ENCODE measurements around the gene NSMCE4A.
"Not testable (repeated sequence)": the region's sequence is repeated elsewhere in the genome, so short reads cannot be mapped to it uniquely, and the experiment has no call there.

NSMCE4A gene

DNA sequence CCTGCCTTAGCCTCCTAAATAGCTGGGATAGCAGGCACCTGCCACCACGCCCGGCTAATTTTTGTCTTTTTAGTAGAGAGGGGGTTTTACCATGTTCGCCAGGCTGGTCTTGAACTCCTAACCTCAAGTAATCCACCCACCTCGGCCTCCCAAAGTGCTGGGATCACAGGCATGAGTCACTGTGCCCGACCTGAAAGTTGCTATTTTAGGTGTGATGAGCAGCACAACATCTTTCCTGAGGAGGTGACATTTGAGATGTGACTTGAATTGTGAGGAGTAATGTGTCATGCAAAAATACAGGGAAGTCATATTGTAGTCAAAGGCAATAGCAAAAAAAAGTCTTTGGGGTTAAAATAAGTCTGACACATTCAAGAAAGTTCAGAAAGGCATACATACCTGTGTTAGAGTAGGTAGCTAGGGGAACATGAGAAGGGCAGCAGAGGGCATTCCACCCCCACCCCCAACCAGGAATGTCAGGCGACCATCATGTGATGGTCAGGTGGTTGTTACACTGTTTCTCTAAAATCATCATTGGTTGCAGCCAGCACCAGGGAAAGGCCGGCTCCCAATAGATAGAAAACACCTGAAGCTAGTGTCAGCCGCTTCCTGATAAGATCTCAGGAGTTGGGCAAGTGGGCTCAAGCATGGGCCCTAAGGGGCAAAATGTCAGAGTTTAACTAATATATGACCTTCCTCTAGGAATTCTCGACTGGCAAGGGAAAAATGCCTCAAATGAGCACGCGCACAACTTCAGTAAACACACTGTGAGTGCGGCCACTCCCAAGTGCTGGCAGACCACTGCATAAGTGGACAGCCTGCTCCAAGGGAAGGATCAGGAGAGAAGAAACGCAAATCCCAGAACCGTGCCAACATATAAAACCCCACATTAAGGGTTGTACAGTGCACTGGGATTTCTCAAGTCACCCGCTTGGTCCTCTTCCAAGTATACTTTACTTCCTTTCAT lies 13.6 kb upstream of the NSMCE4A start, which contains the start of gene TACC2:
Gene TACC2 (plus strand): TSS at position 803 of the 964 bp plus-strand sequence. CDS start 32,819 bp downstream, outside the sequence.
- DNase-seq (ENCODE audit: low read depth): no peak

DNA sequence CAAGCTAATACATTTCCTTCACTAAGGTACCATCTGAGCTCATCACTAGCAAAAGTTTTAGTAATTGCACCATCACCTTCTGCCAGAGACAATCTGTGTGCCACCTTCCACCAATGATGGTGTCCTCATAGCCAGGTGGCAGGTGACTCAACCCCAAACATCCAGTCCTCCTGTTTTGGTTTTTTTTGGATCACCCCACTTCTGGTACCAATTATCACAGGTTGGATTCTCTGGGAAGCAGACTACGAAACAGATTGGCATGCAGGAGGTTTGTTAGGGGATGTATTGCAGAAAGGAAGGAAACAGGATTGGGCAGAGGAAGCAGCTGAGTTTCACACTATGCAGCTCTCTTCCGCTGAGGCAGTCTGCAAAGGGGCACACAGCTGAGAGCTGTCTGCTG lies 9.4 kb upstream of the NSMCE4A start:
- DNase-seq (ENCODE audit: low read depth): no peak

DNA sequence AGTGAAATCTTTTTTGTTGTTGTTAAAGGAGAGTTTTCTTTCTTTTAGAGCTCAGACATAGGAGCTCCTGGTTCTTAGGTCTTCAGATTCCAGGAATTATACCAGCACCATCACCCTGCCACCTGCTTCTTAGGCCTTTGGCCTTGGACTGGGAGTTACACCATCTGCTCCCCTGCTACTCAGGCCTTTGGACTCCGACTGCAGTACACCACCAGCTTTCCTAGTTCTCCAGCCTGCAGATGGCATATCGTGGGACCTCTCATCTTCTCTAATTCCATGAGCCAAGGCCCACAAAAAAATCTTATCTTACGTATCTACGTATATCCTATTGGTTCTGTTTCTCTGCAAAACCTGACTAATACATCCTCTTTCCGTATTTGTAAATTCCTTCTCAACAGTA lies 8.8 kb upstream of the NSMCE4A start:
- DNase-seq (ENCODE audit: low read depth): no peak

DNA sequence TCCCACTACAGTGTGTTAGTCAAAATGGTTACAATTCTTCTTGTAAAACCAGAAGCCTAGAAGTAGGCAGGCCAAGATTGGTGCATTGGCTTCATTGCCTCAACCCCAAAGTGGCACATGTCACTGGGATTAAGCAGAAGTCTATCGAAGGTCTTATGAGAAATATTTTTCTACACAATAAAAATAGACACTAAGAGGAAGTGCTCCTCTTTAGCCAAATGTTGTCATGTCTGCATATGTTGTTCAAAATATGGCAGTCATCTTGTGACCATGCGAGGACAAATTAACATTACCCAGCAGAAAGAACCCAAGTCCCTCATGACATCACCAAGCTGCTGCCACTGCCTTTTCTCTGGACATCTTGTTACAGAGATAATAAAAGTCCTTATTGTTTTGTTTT lies 6.3 kb upstream of the NSMCE4A start:
- no peak for DNase-seq (ENCODE audit: low read depth)

DNA sequence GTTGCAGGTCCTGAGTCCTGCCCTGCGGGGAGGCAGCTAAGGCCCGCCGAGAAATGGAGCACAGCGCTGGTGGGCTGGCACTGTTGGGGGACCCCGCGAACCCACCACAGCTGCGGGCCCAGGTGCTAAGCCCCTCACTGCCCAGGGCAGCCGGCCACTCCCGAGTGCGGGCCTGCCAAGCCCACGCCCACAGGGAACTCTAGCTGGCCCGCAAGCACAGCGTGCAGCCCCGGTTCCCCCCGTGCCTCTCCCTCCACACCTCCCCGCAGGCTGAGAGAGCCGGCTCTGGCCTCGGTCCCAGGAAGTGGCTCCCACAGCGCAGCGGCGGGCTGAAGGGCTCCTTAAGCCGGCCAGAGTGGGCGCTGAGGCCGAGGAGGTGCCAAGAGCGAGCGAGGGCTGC lies 3.5 kb upstream of the NSMCE4A start:
- DNase-seq (ENCODE audit: low read depth): no peak

DNA sequence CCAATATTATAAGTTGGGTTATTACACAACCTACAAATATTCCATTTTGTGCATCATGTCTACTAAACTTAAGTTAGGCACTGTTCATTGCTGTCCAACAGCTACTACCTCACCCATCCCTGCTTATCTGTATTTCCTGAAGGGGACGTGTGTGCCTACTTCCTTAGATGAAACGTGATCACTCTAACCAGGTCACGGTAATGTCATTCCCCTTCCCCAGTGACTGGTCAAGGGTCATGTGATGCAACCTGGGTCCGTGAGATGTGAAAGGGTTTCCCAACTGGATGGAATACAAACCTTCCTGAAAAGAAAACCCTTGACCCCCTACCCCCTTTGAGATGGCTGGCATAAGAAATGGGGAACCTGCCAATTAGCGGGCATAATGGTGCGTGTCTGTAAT lies 1.6 kb upstream of the NSMCE4A start:
- no peak for DNase-seq (ENCODE audit: low read depth)

DNA sequence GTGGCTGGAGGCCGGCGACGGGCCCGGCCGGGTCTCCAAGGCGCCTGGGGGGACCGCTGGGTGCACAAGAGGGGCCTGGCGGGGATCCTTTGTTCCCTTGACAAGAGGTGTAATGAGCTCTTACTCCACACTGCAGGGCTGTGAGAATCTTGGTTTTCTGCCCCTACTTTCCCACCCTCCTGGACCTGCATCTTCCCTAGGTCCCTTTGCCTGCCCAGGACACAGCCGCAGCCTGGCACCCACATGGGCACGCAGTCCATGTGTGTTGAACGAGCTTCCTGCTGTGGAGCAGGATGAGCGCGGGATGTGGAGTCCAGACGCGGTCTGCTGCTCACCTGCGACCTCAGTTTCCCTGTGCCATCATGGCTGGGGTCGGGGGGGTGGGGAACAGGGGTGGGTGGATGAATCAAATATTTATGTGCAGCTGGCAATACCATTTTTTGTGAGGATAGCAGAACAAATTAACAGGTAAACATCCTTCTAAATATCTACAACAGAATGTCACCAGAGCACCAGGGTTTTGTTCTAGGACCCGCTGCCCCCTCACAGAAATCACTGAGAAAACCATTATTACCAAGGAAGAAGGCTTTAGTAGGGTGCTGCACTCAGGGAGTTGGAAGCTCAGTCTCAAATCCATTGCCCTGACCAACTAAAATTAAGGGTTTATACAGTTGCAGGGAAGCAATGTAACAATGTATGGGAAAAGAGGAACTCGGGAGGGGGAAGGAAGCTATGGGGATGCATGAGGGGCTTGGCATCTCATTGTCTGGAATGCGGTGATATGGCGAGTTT lies 474 bp upstream of the NSMCE4A start:
- no peak for DNase-seq (ENCODE audit: low read depth)

DNA sequence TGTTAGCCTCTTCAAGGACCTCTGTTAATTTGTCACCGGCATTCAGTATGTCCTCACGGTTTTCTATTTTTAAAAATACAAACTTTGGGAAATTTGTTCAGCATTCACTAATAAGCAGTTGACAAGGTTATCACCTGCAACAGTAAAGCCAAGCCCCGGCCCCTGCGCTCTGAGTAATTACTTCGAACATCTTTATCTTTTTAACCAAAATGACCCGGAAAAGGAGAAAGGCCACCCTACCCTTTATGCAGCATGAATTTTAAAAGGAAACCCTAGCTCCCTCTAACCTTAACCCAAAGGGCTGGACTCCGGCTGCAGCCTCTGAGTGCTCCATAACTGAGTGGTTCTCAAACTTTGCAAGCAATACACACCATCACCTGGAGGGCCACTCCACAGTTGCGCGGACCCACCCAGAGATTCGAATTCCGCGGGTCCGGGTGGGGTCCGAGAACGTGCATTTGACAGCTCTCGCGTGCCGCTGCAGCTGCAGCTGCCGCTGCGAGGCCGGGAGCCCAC lies 940 bp downstream of the NSMCE4A start:
- no peak for DNase-seq (ENCODE audit: low read depth)

DNA sequence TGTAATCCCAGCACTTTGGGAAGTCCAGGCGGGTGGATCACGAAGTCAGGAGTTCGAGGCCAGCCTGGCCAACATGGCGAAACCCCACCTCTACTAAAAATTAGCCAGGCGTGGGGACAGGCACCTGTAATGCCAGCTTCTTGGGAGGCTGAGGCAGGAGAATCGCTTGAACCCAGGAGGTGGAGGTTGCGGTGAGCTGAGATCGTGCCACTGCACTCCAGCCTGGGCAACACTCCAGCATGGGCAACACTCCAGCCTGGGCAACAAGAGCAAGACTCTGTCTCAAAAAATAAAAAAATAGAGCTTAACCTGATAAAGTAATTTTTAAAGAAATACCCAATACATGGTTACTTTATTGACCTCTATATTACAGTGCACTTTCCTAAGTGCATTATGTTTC lies 5.9 kb downstream of the NSMCE4A start:
- DNase-seq (ENCODE audit: low read depth): not testable (repeated sequence)

DNA sequence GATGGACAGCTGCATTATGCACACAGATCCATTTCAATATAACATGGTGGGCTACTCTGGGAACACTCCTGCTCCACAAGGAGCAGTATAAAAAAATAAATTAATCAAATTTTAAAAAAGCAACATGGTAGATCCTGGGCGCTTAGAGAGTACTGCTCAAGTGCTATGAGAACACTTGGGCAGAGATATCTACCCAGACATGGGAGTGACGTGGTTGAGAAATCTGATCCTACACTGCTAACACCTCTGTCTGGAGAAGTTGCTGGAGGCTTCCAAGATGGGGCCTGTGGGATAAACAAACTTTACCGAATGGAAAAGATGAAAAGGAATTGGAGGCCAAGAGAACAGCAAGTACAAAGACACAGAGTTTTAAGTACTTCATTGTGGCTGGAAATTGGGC lies 9.0 kb downstream of the NSMCE4A start:
- no peak for DNase-seq (ENCODE audit: low read depth)

DNA sequence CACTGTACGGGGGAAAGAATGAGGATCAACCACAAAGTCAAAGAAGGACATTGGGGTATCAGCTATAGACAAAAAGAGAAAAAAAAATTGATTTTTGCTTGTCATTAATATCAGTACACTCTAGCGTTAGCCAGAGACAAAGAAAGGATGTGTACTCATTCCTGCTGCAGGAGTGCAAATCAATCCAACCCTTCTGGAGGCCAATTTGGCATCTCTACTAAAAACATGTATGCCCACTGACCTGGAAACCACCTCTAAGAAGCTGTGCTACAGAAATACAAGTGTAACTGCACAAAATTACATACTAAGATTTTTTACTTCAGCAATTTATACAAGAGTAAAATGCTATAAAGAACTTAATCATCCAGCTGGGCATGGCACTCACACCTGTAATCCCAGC lies 13.6 kb downstream of the NSMCE4A start:
- DNase-seq (ENCODE audit: low read depth): no peak

DNA sequence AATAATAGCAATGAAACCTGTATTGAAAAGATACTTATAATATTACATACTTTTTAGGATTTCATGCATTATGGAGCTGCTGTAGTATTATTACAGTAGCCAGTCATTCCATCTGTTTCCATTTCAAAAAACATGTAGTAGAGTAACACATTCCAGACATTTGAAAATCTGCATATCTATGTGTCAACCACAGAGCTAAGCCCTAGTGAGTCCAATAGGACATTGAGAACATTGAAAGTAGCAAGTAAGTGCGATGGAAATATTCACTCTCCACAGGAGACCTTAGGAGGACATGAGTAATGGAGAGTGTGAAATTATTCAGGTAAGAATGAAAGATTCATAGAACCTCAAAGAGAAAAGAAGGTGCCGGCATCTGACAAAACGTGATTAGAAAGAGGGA lies 15.3 kb downstream of the NSMCE4A start:
- no peak for DNase-seq (ENCODE audit: low read depth)

DNA sequence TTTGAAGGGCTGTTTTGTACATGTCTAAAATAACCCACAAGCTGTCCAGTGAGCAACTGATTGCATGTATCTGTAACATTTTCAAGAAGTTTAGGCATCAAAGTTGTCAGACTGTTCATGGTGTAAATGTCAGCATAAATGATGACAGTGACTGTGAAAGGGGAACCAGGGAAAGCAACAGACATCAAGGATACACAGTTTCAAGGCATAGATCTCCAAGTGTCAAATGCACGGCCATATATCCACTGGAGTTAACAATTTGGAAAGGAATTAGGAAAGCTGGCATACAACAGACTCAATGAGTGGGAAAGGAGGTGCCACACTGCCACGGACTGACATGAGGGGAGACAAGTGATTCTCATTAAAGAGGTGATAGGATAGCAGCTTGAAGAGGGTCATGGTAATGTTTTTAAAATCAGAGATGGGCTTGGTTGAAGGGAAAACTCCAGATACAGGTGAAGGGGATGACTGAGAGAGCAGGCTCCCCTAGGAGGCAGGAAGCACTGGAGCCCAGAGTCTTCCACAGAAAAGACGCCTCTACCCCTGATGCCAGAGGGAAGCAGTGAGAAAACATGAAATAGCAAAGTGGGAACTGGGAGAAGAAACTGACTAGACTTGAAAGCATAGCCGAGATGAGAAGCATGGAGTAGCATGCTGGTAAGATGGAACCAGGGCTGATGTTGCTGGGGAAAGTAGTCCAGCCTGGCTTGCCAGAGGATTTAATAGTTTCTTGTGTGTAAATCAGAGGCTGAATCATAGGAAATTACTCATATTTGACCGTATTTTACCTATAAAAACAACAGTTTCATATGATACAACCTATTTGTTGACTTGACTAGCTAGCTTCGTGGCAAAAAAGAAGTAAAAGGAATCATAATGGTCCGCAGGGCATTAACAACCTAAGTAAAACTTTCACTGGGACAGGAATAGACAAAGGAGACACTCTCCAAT lies 18.6 kb downstream of the NSMCE4A start:
- peak; percentile 24 for DNase-seq (ENCODE audit: low read depth)

DNA sequence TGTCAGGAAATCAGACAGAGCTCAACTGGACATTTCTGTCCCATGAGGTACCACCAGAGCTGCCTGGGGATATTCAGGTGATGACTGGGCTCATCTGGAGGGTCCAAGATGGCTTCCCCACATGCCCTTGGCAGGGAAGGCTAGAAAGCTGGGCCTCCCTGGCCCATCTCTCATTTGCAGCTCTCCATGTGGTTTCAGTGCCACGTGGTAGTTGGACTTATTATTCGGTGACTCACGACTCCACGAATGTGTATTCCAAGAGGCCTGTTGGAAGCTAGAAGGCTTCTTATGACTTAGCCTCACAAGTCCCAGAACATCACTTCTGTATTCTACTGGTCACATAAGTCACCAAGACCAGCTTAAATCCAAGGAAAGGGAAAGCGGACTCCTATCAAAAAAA lies 22.8 kb downstream of the NSMCE4A start:
- no peak for DNase-seq (ENCODE audit: low read depth)

DNA sequence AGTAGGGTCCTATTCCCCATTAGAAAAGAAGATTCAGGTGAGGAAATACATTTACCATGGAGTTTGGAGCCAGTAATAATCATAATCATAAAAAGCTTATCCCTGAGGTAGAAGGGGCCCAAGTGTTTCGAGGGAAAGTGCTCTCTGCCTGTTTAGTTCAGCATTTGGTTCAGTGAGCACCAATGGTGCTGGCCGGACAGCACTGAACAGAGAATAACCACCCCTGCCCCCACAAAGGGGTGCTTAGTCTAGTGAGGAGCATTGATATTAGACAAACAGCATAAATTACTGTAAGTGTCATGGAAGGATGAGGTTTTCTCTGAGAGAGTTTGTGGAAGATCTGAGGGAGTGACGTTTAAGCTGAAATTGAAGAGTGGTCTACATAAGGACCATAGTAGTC lies 25.6 kb downstream of the NSMCE4A start:
- DNase-seq (ENCODE audit: low read depth): no peak

DNA sequence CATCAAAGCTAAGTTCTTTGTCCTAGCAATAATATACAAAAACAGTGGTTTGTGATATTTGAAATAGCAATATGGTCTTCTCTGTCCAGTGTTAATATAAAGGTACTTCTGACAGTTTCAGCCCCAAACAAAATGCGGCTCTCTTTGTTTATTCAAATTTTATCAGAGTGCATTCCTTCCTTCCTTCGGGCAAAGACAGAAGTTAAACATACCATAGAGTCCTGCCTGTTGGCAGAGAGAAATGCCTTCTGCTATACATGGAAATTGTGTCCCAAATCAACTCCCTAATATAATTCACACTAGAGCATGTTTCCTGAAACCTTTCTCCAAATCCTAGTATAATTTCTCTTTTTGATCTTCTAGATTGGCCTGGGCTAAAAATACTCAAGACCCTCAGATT lies 26.0 kb downstream of the NSMCE4A start:
- no peak for DNase-seq (ENCODE audit: low read depth)

DNA sequence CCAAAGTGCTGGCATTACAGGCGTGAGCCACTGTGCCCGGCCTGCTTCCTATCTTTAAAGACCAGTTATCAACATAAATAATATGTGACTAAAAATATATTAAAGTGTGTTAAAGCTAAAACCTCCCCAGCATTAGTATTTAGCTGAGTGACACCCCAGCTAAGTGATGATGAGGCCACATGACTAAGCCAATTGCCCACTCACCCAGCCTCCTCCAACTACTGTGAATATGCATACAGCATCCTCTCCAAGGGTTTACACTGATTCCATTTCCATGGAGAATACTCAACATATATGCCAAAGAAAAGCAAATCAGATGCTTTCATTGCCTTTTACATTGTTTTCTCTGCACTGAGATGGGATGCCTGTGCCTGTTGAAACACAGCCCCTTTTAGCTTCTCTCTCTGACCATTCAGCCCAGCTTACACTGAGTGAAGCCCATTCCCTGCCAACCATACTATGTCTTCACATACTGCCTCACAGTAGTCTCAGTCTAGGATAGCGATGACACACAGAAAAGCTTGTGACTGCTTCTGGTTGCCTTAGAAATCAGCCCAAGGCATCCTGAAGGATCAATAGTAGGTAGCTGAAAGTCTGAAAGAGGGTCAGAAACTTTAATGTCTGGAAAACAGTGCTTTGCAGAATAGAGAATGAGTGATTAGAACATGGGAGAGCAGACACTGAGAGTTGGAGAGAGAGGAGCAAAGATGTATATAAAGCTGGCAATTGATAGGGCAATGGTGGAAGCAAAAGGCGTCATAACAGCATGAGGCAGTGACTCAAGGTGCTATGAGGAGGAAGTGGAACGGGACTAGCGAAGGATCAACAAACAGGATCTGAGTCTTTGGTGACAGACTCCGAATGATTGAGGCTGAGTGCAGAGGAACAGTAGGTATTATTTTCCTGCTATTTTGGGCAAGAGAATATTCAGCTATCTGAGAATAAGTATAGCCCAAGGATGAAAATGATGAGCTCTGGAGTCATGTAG lies 27.4 kb downstream of the NSMCE4A start:
- no peak for DNase-seq (ENCODE audit: low read depth)

DNA sequence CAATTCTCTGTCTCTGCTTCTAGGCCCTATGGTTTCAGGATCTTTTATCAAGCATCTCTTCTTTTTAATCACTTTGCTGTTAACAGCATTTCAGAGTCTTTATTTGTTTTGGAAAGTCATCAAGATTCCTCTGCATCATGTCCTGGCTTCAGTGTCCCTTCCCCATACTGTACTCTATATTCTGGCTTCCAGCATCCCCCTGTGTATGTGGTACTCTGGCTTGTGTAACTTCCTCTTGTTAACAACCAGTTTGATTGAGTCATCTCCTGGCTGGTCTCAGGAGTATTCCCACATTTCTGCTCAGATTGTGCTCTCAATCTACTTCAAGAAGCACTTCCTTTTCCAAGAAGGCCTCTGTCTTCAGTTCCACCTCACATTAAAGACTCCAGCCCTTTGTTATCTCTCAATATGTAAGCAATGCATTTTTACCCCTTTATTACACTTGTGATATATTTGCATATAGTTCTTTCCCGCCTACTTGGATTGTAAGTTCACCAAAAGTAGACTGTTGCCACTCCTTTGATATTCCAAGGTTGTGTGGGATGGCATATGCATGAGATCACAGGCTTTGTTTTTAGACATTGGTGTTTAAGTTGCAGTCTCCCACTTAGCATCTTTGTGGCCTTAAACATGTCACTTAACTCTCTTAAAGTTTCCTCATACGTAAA lies 32.1 kb downstream of the NSMCE4A start:
- peak; percentile 72 for DNase-seq (ENCODE audit: low read depth)

DNA sequence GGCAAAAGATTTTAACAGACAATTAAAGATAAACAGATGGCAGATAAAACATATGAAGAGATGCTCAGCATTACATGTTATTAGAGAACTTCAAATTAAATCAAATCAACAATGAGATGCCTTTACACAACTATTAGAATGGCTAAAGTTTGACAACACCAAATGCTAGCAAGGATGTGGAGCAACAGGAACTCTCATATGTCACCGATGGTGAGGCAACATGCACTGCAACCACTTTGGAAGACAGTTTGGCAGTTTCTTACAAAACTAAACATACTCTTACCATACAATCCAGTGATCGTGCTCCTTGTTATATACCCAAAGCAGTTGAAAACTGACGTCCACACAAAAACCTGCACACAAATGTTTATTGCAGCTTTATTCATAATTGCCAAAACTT lies 33.5 kb downstream of the NSMCE4A start:
- no peak for DNase-seq (ENCODE audit: low read depth)

DNA sequence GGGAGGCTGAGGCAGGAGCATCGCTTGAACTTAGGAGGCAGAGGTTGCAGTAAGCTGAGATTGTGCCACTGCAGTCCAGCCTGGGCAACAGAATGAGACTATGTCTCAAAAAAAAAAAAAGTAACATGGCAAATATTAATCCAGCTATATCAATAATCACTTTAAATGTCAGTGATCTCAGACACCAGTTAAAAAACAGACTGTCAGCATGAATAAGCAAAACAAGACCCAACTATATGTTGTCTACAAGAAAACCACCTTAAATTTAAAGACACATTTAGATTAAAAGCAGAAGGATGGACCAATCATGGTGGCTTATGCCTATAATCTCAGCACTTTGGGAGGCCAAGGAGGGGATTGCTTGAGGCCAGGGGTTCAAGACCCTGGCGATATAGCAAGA lies 38.7 kb downstream of the NSMCE4A start:
- no peak for DNase-seq (ENCODE audit: low read depth)
